Hepatocyte (in vitro differentiated cells): ENCODE measurements around the gene NMNAT2.

Source experiments
- EZH2 ChIP-seq: fragments of 200-600 bp; sonication (generic); IDR thresholded peaks from 2 replicates; pipeline ENCODE4 v1.6.1; 2016; ENCODE audit warnings: antibody characterized with exemption, mild to moderate bottlenecking, borderline replicate concordance
- EZH2phosphoT487 ChIP-seq: fragments of 200-600 bp; sonication (generic); IDR thresholded peaks from one replicate; pipeline ENCODE4 v1.6.1; 2018; ENCODE audit warnings: antibody characterized with exemption, mild to moderate bottlenecking, low read depth, moderate library complexity; ENCODE audit not compliant: unreplicated experiment, severe bottlenecking
- TF ChIP-seq, protein P1 (sequence below): fragments of 200-600 bp; sonication (generic); IDR thresholded peaks from 2 replicates; pipeline ENCODE4 v1.5.1; 2016; ENCODE audit warnings: antibody characterized with exemption, mild to moderate bottlenecking; ENCODE audit not compliant: poor library complexity

DNA sequence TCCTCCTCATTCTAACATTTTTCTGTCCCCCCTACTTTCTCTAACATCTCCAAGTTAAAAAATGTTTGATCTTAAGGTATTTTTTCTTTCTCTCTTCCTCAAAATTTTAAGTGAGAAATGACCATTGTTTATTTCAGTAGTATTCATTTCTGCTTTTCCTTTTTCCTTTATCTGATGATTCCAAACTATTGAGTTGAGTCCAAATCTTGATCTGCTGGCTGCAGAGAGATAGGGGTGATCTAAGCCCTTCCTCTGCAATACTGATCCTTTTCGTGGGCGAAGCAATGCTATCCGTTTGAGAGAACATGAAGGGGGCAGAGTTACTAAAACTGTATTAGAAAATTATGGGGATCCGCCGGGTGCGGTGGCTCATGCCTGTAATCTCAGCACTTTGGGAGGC, 516 bp upstream of the NMNAT2 start:
- TF ChIP-seq, protein P1, sequence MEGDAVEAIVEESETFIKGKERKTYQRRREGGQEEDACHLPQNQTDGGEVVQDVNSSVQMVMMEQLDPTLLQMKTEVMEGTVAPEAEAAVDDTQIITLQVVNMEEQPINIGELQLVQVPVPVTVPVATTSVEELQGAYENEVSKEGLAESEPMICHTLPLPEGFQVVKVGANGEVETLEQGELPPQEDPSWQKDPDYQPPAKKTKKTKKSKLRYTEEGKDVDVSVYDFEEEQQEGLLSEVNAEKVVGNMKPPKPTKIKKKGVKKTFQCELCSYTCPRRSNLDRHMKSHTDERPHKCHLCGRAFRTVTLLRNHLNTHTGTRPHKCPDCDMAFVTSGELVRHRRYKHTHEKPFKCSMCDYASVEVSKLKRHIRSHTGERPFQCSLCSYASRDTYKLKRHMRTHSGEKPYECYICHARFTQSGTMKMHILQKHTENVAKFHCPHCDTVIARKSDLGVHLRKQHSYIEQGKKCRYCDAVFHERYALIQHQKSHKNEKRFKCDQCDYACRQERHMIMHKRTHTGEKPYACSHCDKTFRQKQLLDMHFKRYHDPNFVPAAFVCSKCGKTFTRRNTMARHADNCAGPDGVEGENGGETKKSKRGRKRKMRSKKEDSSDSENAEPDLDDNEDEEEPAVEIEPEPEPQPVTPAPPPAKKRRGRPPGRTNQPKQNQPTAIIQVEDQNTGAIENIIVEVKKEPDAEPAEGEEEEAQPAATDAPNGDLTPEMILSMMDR = no peak
- no peak for TF ChIP-seq EZH2phosphoT487
- no peak for TF ChIP-seq EZH2
